ENCODE measurements around the gene PTPRT.

The PTPRT gene

GRCh38 chr20:42361402-42361970 lies 828.2 kb downstream of the PTPRT start:
- no peaks in the 10 kb centered on the region for H3K27me3 ChIP-seq (ENCODE audit: control insufficient read depth, insufficient read depth, low read length)
- H3K9ac ChIP-seq (ENCODE audit: low read length) = no peak overlapping the region
- no peak overlapping the region for H3K4me3 ChIP-seq (ENCODE audit: low read length)
- H3K27ac ChIP-seq (ENCODE audit: low read depth, low read length) = no peak overlapping the region
- H3K36me3 ChIP-seq (ENCODE audit: control insufficient read depth, insufficient read depth, low read length) = no peaks in the 10 kb centered on the region
- H3K4me1 ChIP-seq (ENCODE audit: control insufficient read depth, insufficient read depth, low read length) = no peaks in the 10 kb centered on the region

- H3K9ac ChIP-seq (ENCODE audit: low read length) = no peak overlapping the region
- no peaks in the 10 kb centered on the region for H3K4me1 ChIP-seq (ENCODE audit: control insufficient read depth, insufficient read depth, low read length)
- H3K27me3 ChIP-seq (ENCODE audit: control insufficient read depth, insufficient read depth, low read length) = no peaks in the 10 kb centered on the region
- no peak overlapping the region for H3K27ac ChIP-seq (ENCODE audit: low read depth, low read length)
- H3K4me3 ChIP-seq (ENCODE audit: low read length) = no peak overlapping the region
- no peaks in the 10 kb centered on the region for H3K36me3 ChIP-seq (ENCODE audit: control insufficient read depth, insufficient read depth, low read length)
Observed at GRCh38 chr20:42360621-42361020, 829.1 kb downstream of the PTPRT start.

- H3K27ac ChIP-seq (ENCODE audit: low read depth, low read length) = no peak overlapping the region
Observed at GRCh38 chr20:42359617-42360016, 830.1 kb downstream of the PTPRT start.

GRCh38 chr20:42352096-42352495 lies 837.6 kb downstream of the PTPRT start:
- H3K36me3 ChIP-seq (ENCODE audit: control insufficient read depth, insufficient read depth, low read length) = no peaks in the 10 kb centered on the region

More at GRCh38 chr20:42359617-42360016, 830.1 kb downstream of the PTPRT start:
- Histone ChIP-seq H3K9ac (ENCODE audit: low read length) (no peak overlapping the region), H3K4me1 (ENCODE audit: control insufficient read depth, insufficient read depth, low read length) (no peaks in the 10 kb centered on the region), H3K4me3 (ENCODE audit: low read length) (no peak overlapping the region), H3K36me3 (ENCODE audit: control insufficient read depth, insufficient read depth, low read length) (no peaks in the 10 kb centered on the region), H3K27me3 (ENCODE audit: control insufficient read depth, insufficient read depth, low read length) (no peaks in the 10 kb centered on the region)

GRCh38 chr20:42350521-42350920 lies 839.2 kb downstream of the PTPRT start:
- no peaks in the 10 kb centered on the region for H3K27me3 ChIP-seq (ENCODE audit: control insufficient read depth, insufficient read depth, low read length)
- H3K4me1 ChIP-seq (ENCODE audit: control insufficient read depth, insufficient read depth, low read length) = no peaks in the 10 kb centered on the region
- no peak overlapping the region for H3K27ac ChIP-seq (ENCODE audit: low read depth, low read length)
- no peak overlapping the region for H3K4me3 ChIP-seq (ENCODE audit: low read length)
- no peak overlapping the region for H3K9ac ChIP-seq (ENCODE audit: low read length)
- no peaks in the 10 kb centered on the region for H3K36me3 ChIP-seq (ENCODE audit: control insufficient read depth, insufficient read depth, low read length)

More at GRCh38 chr20:42352096-42352495, 837.6 kb downstream of the PTPRT start:
- Histone ChIP-seq H3K9ac (ENCODE audit: low read length) (no peak overlapping the region), H3K27me3 (ENCODE audit: control insufficient read depth, insufficient read depth, low read length) (no peaks in the 10 kb centered on the region), H3K4me1 (ENCODE audit: control insufficient read depth, insufficient read depth, low read length) (no peaks in the 10 kb centered on the region), H3K27ac (ENCODE audit: low read depth, low read length) (no peak overlapping the region), H3K4me3 (ENCODE audit: low read length) (no peak overlapping the region)

GRCh38 chr20:42346189-42347170 lies 843.2 kb downstream of the PTPRT start:
- Histone ChIP-seq H3K4me3 (ENCODE audit: low read length) (no peak overlapping the region), H3K4me1 (ENCODE audit: control insufficient read depth, insufficient read depth, low read length) (no peaks in the 10 kb centered on the region), H3K9ac (ENCODE audit: low read length) (no peak overlapping the region), H3K27me3 (ENCODE audit: control insufficient read depth, insufficient read depth, low read length) (no peaks in the 10 kb centered on the region), H3K36me3 (ENCODE audit: control insufficient read depth, insufficient read depth, low read length) (no peaks in the 10 kb centered on the region), H3K27ac (ENCODE audit: low read depth, low read length) (no peak overlapping the region)

GRCh38 chr20:42341654-42342053 lies 848.1 kb downstream of the PTPRT start:
- Histone ChIP-seq H3K9ac (ENCODE audit: low read length) (no peak overlapping the region), H3K27me3 (ENCODE audit: control insufficient read depth, insufficient read depth, low read length) (no peaks in the 10 kb centered on the region), H3K27ac (ENCODE audit: low read depth, low read length) (no peak overlapping the region), H3K36me3 (ENCODE audit: control insufficient read depth, insufficient read depth, low read length) (no peaks in the 10 kb centered on the region), H3K4me3 (ENCODE audit: low read length) (no peak overlapping the region), H3K4me1 (ENCODE audit: control insufficient read depth, insufficient read depth, low read length) (no peaks in the 10 kb centered on the region)

GRCh38 chr20:42340368-42340767 lies 849.3 kb downstream of the PTPRT start:
- H3K27ac ChIP-seq (ENCODE audit: low read depth, low read length) = no peak overlapping the region
- no peak overlapping the region for H3K9ac ChIP-seq (ENCODE audit: low read length)

GRCh38 chr20:42338294-42339201 lies 851.2 kb downstream of the PTPRT start:
- no peak overlapping the region for H3K27ac ChIP-seq (ENCODE audit: low read depth, low read length)

More at GRCh38 chr20:42340368-42340767, 849.3 kb downstream of the PTPRT start:
- H3K27me3 ChIP-seq (ENCODE audit: control insufficient read depth, insufficient read depth, low read length) = no peaks in the 10 kb centered on the region
- H3K36me3 ChIP-seq (ENCODE audit: control insufficient read depth, insufficient read depth, low read length) = no peaks in the 10 kb centered on the region
- H3K4me3 ChIP-seq (ENCODE audit: low read length) = no peak overlapping the region
- H3K4me1 ChIP-seq (ENCODE audit: control insufficient read depth, insufficient read depth, low read length) = no peaks in the 10 kb centered on the region

GRCh38 chr20:42336576-42336975 lies 853.1 kb downstream of the PTPRT start:
- Histone ChIP-seq H3K9ac (ENCODE audit: low read length) (no peak overlapping the region), H3K4me1 (ENCODE audit: control insufficient read depth, insufficient read depth, low read length) (no peaks in the 10 kb centered on the region), H3K4me3 (ENCODE audit: low read length) (no peak overlapping the region), H3K36me3 (ENCODE audit: control insufficient read depth, insufficient read depth, low read length) (no peaks in the 10 kb centered on the region), H3K27me3 (ENCODE audit: control insufficient read depth, insufficient read depth, low read length) (no peaks in the 10 kb centered on the region), H3K27ac (ENCODE audit: low read depth, low read length) (no peak overlapping the region)

More at GRCh38 chr20:42338294-42339201, 851.2 kb downstream of the PTPRT start:
- no peaks in the 10 kb centered on the region for H3K4me1 ChIP-seq (ENCODE audit: control insufficient read depth, insufficient read depth, low read length)
- no peak overlapping the region for H3K4me3 ChIP-seq (ENCODE audit: low read length)
- no peak overlapping the region for H3K9ac ChIP-seq (ENCODE audit: low read length)
- H3K27me3 ChIP-seq (ENCODE audit: control insufficient read depth, insufficient read depth, low read length) = no peaks in the 10 kb centered on the region
- no peaks in the 10 kb centered on the region for H3K36me3 ChIP-seq (ENCODE audit: control insufficient read depth, insufficient read depth, low read length)

GRCh38 chr20:42319252-42320013 lies 870.3 kb downstream of the PTPRT start:
- Histone ChIP-seq H3K9ac (ENCODE audit: low read length) (no peak overlapping the region), H3K4me3 (ENCODE audit: low read length) (no peak overlapping the region), H3K36me3 (ENCODE audit: control insufficient read depth, insufficient read depth, low read length) (no peaks in the 10 kb centered on the region), H3K27ac (ENCODE audit: low read depth, low read length) (no peak overlapping the region), H3K27me3 (ENCODE audit: control insufficient read depth, insufficient read depth, low read length) (no peaks in the 10 kb centered on the region), H3K4me1 (ENCODE audit: control insufficient read depth, insufficient read depth, low read length) (no peaks in the 10 kb centered on the region)

Data from rectal smooth muscle tissue (tissue), 1 donor.